ENCODE results near the gene ABCC1. TPM values are rescaled to one million over a fixed set of nuclear protein-coding genes. Genes with fewer than 3 reads are reported as not detected.

ABCC1 gene
- polyA plus RNA-seq, 1 donor (not counting 4 experiments of a cell fraction or from before 2014, with no cell fraction given), result 19.4 TPM

DNA sequence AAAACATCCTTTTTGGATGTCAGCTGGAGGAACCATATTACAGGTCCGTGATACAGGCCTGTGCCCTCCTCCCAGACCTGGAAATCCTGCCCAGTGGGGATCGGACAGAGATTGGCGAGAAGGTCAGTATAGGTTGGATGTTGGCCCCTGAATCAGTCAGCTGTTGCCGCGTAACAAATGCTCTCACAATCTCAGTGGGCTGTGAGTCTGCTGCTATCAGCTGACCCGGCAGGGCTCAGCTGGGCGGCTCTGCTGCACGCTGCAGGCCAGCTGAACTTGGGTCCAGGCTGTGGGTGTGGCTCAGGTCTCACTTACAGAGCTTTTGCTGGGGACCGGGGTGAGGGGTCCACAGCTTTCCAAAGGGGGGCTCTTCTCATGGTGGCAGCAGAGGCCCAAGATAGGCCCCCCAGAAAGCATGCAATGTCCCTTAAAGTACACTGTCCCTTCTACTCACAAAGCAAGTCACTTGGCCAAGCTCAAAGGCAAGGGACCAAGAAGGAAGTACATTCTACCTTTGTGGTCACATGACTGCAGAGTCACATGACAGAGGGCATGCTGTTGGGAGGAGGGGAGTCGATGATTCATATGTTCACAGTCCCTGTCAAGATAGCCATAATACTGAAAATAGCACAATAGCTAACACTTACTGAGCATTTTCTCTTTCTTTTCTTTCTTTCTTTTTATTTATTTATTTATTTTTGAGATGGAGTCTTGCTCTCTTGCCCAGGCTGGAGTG is 134.2 kb downstream of the ABCC1 start:
- Histone ChIP-seq H3K27ac (ENCODE audit: control insufficient read depth, insufficient read depth, low read length) (no peak overlapping the region), H4K20me1 (ENCODE audit: control insufficient read depth, extremely low read depth, insufficient read depth, low read length) (no peaks in the 10 kb centered on the region), H3K4me2 (ENCODE audit: control insufficient read depth, extremely low read depth, insufficient read depth, low read depth, low read length) (no peak overlapping the region), H3K4me1 (ENCODE audit: control insufficient read depth, extremely low read depth, insufficient read depth, low read length) (no peaks in the 10 kb centered on the region), H3K9me1 (ENCODE audit: control insufficient read depth, extremely low read depth, insufficient read depth, low read length) (no peaks in the 10 kb centered on the region), H2AFZ (ENCODE audit: control insufficient read depth, low read length) (no peak overlapping the region), H3K9ac (ENCODE audit: control insufficient read depth, extremely low read depth, insufficient read depth, low read length) (no peak overlapping the region), H3K79me2 (ENCODE audit: control insufficient read depth, insufficient read depth, low read length) (no peaks in the 10 kb centered on the region), H3K36me3 (ENCODE audit: control insufficient read depth in 2 of 2, extremely low read depth in 1 of 2, insufficient read depth in 2 of 2, low read length in 2 of 2) (peaks cover 31 to 40% of the 10 kb centered on the region in 2 experiments), H3K4me3 (ENCODE audit: control insufficient read depth in 2 of 3, extremely low read depth in 1 of 3, insufficient read depth in 2 of 3, low read depth in 1 of 3, low read length in 3 of 3) (no peak overlapping the region), H3K9me3 (ENCODE audit: control insufficient read depth, low read depth, low read length) (peaks cover 4% of the 10 kb centered on the region), H3K27me3 (ENCODE audit: control insufficient read depth, extremely low read depth, insufficient read depth, low read length) (no peaks in the 10 kb centered on the region)
- FAIRE-seq, result no peak
- dilution Hi-C loops (cut with MboI; ENCODE audit: extremely low pct_ligation_motif_present, low sequenced_read_pairs), result no loop called here
- TF ChIP-seq EZH2 (IDR thresholded peaks at IDR 0.05; ENCODE audit: low read length), result no peak
- TF ChIP-seq, protein P1, sequence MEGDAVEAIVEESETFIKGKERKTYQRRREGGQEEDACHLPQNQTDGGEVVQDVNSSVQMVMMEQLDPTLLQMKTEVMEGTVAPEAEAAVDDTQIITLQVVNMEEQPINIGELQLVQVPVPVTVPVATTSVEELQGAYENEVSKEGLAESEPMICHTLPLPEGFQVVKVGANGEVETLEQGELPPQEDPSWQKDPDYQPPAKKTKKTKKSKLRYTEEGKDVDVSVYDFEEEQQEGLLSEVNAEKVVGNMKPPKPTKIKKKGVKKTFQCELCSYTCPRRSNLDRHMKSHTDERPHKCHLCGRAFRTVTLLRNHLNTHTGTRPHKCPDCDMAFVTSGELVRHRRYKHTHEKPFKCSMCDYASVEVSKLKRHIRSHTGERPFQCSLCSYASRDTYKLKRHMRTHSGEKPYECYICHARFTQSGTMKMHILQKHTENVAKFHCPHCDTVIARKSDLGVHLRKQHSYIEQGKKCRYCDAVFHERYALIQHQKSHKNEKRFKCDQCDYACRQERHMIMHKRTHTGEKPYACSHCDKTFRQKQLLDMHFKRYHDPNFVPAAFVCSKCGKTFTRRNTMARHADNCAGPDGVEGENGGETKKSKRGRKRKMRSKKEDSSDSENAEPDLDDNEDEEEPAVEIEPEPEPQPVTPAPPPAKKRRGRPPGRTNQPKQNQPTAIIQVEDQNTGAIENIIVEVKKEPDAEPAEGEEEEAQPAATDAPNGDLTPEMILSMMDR (optimal IDR thresholded peaks at IDR 0.05 in 1 of 3, IDR thresholded peaks at IDR 0.05 in 1 of 3, conservative IDR thresholded peaks at IDR 0.05 in 1 of 3; ENCODE audit: extremely low read depth in 1 of 3, insufficient read depth in 2 of 3, low read length in 3 of 3), result no peak
- no peak for DNase-seq (ENCODE audit: low read depth, low spot score)

DNA sequence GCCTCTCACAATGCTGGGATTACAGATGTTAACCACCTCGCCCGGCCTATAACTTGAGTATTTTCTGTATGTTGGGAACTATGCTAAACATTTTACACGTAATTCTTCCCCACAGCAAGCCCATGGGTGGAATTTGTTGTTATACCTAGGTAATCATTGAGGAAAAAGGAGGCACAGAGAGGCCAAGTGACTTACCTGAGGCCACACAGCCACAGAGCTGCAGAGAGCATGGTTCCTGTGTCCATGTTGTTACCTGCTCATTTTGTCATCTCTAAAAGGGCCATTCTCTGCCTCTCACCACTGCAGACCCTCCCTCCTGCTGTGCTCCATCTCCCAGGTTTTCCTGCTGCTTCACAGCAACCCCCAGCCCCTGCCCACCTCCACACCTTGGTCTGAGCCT is 135.5 kb downstream of the ABCC1 start:
- peaks cover 4% of the 10 kb centered on the region for H3K9me3 ChIP-seq (ENCODE audit: control insufficient read depth, low read depth, low read length)
- FAIRE-seq (no peak), DNase-seq (ENCODE audit: low read depth, low spot score) (no peak)
- no peak overlapping the region for H3K9ac ChIP-seq (ENCODE audit: control insufficient read depth, extremely low read depth, insufficient read depth, low read length)
- no peaks in the 10 kb centered on the region for H3K4me1 ChIP-seq (ENCODE audit: control insufficient read depth, extremely low read depth, insufficient read depth, low read length)
- no peaks in the 10 kb centered on the region for H4K20me1 ChIP-seq (ENCODE audit: control insufficient read depth, extremely low read depth, insufficient read depth, low read length)
- H2AFZ ChIP-seq (ENCODE audit: control insufficient read depth, low read length), result no peak overlapping the region
- no peak overlapping the region for H3K4me2 ChIP-seq (ENCODE audit: control insufficient read depth, extremely low read depth, insufficient read depth, low read depth, low read length)
- no peaks in the 10 kb centered on the region for H3K9me1 ChIP-seq (ENCODE audit: control insufficient read depth, extremely low read depth, insufficient read depth, low read length)
- TF ChIP-seq, protein P1 (optimal IDR thresholded peaks at IDR 0.05 in 1 of 3, IDR thresholded peaks at IDR 0.05 in 1 of 3, conservative IDR thresholded peaks at IDR 0.05 in 1 of 3; ENCODE audit: extremely low read depth in 1 of 3, insufficient read depth in 2 of 3, low read length in 3 of 3), result no peak
- TF ChIP-seq EZH2 (IDR thresholded peaks at IDR 0.05; ENCODE audit: low read length), result no peak
- H3K27ac ChIP-seq (ENCODE audit: control insufficient read depth, insufficient read depth, low read length), result no peak overlapping the region
- H3K27me3 ChIP-seq (ENCODE audit: control insufficient read depth, extremely low read depth, insufficient read depth, low read length), result no peaks in the 10 kb centered on the region
- H3K79me2 ChIP-seq (ENCODE audit: control insufficient read depth, insufficient read depth, low read length), result no peaks in the 10 kb centered on the region
- no peak overlapping the region for H3K4me3 ChIP-seq (ENCODE audit: control insufficient read depth in 2 of 3, extremely low read depth in 1 of 3, insufficient read depth in 2 of 3, low read depth in 1 of 3, low read length in 3 of 3)
- peaks cover 32 to 34% of the 10 kb centered on the region in 2 experiments for H3K36me3 ChIP-seq (ENCODE audit: control insufficient read depth in 2 of 2, extremely low read depth in 1 of 2, insufficient read depth in 2 of 2, low read length in 2 of 2)
- dilution Hi-C loops (cut with MboI; ENCODE audit: extremely low pct_ligation_motif_present, low sequenced_read_pairs), result no loop called here
